ENCODE data around the gene CASZ1.

Gene CASZ1

GRCh38 chr1:10815858-10816195, 19.4 kb upstream of the CASZ1 start:
- Histone ChIP-seq H3K27me3 (ENCODE audit: low read depth) (no peaks in the 10 kb centered on the region; the same call in 1 of the 2 replicates), H3K4me1 (peaks cover 12% of the 10 kb centered on the region), H3K4me3 (no peak overlapping the region), H3K36me3 (replicated peaks) (no peaks in the 10 kb centered on the region), H3K9me3 (no peaks in the 10 kb centered on the region)
- DNase-seq (ENCODE audit: low spot score in 2 of 2): peak in 1 of 2 experiments; percentile 48
- in situ Hi-C loops (cut with MboI; ENCODE audit: low sequenced_read_pairs): no loop called here

- Histone ChIP-seq H3K4me3 (no peak overlapping the region), H3K27me3 (ENCODE audit: low read depth) (no peaks in the 10 kb centered on the region; the same call in 1 of the 2 replicates), H3K36me3 (replicated peaks) (no peaks in the 10 kb centered on the region), H3K9me3 (no peaks in the 10 kb centered on the region), H3K4me1 (peaks cover 12% of the 10 kb centered on the region)
- DNase-seq (ENCODE audit: low spot score in 2 of 2): peak; percentile 70 to 76
- in situ Hi-C loops (cut with MboI; ENCODE audit: low sequenced_read_pairs): no loop called here
Observed at GRCh38 chr1:10814976-10815857, 18.8 kb upstream of the CASZ1 start.

- in situ Hi-C loops (cut with MboI; ENCODE audit: low sequenced_read_pairs): no loop called here
- H3K4me3 ChIP-seq: no peak overlapping the region
- H3K9me3 ChIP-seq: no peaks in the 10 kb centered on the region
- H3K36me3 ChIP-seq (replicated peaks): no peaks in the 10 kb centered on the region
- peaks cover 12% of the 10 kb centered on the region for H3K4me1 ChIP-seq
- DNase-seq (ENCODE audit: low spot score in 2 of 2): no peak
- H3K27me3 ChIP-seq (ENCODE audit: low read depth): no peaks in the 10 kb centered on the region; the same call in none of the 2 replicates
Observed at GRCh38 chr1:10814312-10814711, 17.9 kb upstream of the CASZ1 start.

DNA sequence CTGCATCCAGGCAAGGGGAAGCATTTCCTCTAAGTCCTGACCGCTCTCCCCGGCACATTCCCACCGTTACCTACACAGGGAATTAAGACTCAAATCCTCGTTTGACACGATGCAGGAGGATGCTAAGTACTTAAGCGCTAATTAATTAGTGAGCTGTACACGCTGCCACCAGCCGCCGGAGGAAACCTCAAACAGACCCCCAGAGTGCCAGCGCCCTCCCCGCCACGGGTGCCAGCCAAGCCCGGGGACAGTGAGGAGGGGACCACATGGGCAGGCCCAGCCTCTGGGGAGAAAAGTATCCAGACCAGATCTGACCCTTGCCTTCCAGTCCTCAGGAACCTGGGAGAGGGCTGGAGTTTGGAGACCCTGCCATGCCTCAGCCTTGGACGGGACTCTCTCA, 17.4 kb upstream of the CASZ1 start:
- DNase-seq (ENCODE audit: low spot score in 2 of 2): no peak
- no peaks in the 10 kb centered on the region for H3K36me3 ChIP-seq (replicated peaks)
- no peaks in the 10 kb centered on the region for H3K9me3 ChIP-seq
- no peaks in the 10 kb centered on the region; the same call in none of the 2 replicates for H3K27me3 ChIP-seq (ENCODE audit: low read depth)
- in situ Hi-C loops (cut with MboI; ENCODE audit: low sequenced_read_pairs): no loop called here
- peaks cover 12% of the 10 kb centered on the region for H3K4me1 ChIP-seq
- no peak overlapping the region for H3K4me3 ChIP-seq

DNA sequence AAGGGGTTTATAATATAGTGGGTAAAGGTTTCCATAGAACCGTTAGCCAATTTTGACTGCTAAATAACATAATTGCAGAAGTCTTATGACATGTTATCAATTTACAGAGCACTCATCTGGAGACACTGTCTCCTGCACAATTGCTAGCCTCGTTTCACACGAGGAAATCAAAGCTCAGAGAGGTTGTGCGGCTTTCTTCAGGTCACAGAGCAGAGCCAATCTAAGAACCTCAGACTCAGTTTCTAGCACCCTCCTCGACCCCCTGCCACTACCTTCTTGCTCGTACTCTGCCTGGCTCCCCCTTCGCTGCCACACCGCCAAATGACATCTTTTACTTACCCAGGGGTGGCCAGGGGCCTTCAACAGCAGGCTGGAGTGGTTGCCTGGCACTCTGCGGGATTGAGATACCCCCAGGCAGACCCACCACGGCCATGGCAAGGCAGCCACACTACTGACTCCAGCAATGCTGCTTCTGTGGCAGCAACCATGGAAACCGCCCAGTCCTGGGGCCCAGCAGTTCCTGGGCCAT, 16.0 kb upstream of the CASZ1 start:
- peaks cover 13% of the 10 kb centered on the region for H3K27me3 ChIP-seq (ENCODE audit: low read depth)
- in situ Hi-C loops (cut with MboI; ENCODE audit: low sequenced_read_pairs): no loop called here
- H3K9me3 ChIP-seq: no peaks in the 10 kb centered on the region
- H3K4me3 ChIP-seq: no peak overlapping the region
- no peak for DNase-seq (ENCODE audit: low spot score in 2 of 2)
- H3K36me3 ChIP-seq (replicated peaks): no peaks in the 10 kb centered on the region
- H3K4me1 ChIP-seq: peaks cover 12% of the 10 kb centered on the region

DNA sequence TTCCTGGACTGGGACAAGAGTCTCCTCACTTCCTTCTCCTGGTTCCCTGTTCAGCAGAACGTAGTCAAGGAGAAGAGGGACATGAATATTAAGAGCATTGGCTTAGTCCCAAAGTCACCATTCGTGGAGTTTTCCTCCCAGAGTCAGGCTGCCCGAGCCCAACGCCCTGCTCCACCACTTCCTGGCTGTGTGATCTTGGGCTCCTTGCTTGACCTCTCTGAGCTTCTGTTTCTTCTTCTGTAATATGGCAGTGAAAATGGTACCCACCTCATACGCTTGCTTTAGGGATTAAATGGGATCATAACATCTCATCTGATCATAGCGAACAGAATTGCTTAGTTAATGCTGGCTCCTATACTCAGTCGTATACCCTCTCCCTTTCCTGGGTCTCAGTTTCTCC, 12.0 kb upstream of the CASZ1 start:
- Histone ChIP-seq H3K4me1 (no peaks in the 10 kb centered on the region), H3K36me3 (replicated peaks) (no peaks in the 10 kb centered on the region), H3K4me3 (no peak overlapping the region), H3K9me3 (no peaks in the 10 kb centered on the region; the same call in 1 of the 2 replicates), H3K27me3 (ENCODE audit: low read depth) (peaks cover 24% of the 10 kb centered on the region)
- no peak for DNase-seq (ENCODE audit: low spot score in 2 of 2)
- in situ Hi-C loops (cut with MboI; ENCODE audit: low sequenced_read_pairs): no loop called here

DNA sequence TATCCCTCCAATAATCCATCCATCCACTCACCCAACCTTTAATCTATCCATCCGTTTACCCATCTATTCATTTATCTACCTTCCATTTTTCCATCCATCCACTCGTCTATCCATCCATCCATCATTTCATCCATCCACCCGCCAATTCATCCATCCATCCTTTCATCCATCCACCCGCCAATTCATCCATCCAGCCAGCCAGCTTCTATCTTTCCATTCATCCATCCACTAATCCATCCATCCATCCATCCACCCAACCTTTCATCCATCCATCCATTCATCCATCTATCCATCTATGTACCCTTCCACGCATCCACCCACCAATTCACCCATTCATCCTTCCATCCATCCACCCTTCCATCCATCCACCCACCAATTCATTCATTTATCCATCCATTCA, 10.5 kb upstream of the CASZ1 start:
- H3K36me3 ChIP-seq (replicated peaks): no peaks in the 10 kb centered on the region
- no peak overlapping the region for H3K4me3 ChIP-seq
- H3K27me3 ChIP-seq (ENCODE audit: low read depth): peaks cover 24% of the 10 kb centered on the region
- DNase-seq (ENCODE audit: low spot score in 2 of 2): no peak
- no peaks in the 10 kb centered on the region for H3K4me1 ChIP-seq
- H3K9me3 ChIP-seq: no peaks in the 10 kb centered on the region; the same call in 1 of the 2 replicates
- in situ Hi-C loops (cut with MboI; ENCODE audit: low sequenced_read_pairs): no loop called here

GRCh38 chr1:10803971-10804820, 7.8 kb upstream of the CASZ1 start:
- DNase-seq (ENCODE audit: low spot score in 2 of 2): no peak
- no peaks in the 10 kb centered on the region; the same call in 1 of the 2 replicates for H3K9me3 ChIP-seq
- peaks cover 30% of the 10 kb centered on the region for H3K27me3 ChIP-seq (ENCODE audit: low read depth)
- H3K36me3 ChIP-seq (replicated peaks): no peaks in the 10 kb centered on the region
- H3K4me1 ChIP-seq: no peaks in the 10 kb centered on the region
- in situ Hi-C loops (cut with MboI; ENCODE audit: low sequenced_read_pairs): no loop called here
- no peak overlapping the region for H3K4me3 ChIP-seq

DNA sequence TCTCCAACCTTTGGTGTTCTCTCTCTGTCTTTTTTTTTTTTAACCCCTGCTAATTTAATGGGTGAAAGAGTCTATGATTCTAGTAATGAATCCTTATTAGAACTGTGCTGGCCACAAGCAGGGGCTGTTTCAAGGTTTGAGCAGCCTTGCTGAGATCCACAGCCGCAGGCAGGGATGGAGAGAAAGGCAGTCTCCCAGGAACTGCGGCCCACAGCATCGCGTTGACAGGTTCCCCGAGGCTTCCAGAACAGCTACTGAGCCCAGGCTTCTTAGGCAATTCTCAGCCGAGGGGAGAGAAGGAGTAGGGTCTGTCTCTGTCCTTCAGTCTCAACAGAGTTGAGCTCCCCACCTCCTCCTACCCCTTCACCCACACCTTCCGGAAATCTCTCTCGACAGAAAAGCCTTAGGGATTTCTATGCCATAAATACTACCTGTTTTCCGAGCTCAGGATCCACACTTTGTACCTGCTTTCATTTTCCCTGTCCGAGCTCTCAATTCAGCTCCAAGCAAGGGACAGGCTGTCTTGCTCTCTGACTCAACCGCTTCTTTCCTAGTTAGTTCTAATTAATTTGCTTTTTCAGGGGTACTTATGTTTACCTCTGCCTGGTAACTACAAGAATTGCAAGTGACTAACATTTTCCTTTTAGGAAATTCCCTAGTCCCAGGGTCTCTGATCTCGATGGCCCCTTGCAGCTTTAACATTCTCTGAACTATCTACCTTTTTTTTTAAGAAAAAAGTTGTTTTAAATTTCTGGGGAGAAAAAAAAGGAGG, 6.7 kb upstream of the CASZ1 start:
- Histone ChIP-seq H3K4me3 (no peak overlapping the region), H3K27me3 (ENCODE audit: low read depth) (peaks cover 23% of the 10 kb centered on the region), H3K36me3 (replicated peaks) (no peaks in the 10 kb centered on the region), H3K4me1 (no peaks in the 10 kb centered on the region), H3K9me3 (no peaks in the 10 kb centered on the region; the same call in 1 of the 2 replicates)
- in situ Hi-C loops (cut with MboI; ENCODE audit: low sequenced_read_pairs): no loop called here
- no peak for DNase-seq (ENCODE audit: low spot score in 2 of 2)

GRCh38 chr1:10800778-10801177, 4.3 kb upstream of the CASZ1 start:
- Histone ChIP-seq H3K27me3 (ENCODE audit: low read depth) (peaks cover 6% of the 10 kb centered on the region), H3K4me1 (peaks cover 3% of the 10 kb centered on the region), H3K36me3 (replicated peaks) (no peaks in the 10 kb centered on the region), H3K4me3 (no peak overlapping the region), H3K9me3 (no peaks in the 10 kb centered on the region)
- in situ Hi-C loops (cut with MboI; ENCODE audit: low sequenced_read_pairs): no loop called here
- DNase-seq (ENCODE audit: low spot score in 2 of 2): no peak

- peaks cover 3% of the 10 kb centered on the region for H3K4me1 ChIP-seq
- in situ Hi-C loops (cut with MboI; ENCODE audit: low sequenced_read_pairs): no loop called here
- H3K4me3 ChIP-seq: no peak overlapping the region
- DNase-seq (ENCODE audit: low spot score in 2 of 2): no peak
- H3K36me3 ChIP-seq (replicated peaks): no peaks in the 10 kb centered on the region
- peaks cover 15% of the 10 kb centered on the region for H3K27me3 ChIP-seq (ENCODE audit: low read depth)
- no peaks in the 10 kb centered on the region for H3K9me3 ChIP-seq
Observed at GRCh38 chr1:10799726-10800125, 3.3 kb upstream of the CASZ1 start.

- Histone ChIP-seq H3K36me3 (replicated peaks) (no peaks in the 10 kb centered on the region), H3K27me3 (ENCODE audit: low read depth) (peaks cover 44% of the 10 kb centered on the region), H3K9me3 (no peaks in the 10 kb centered on the region), H3K4me1 (peaks cover 3% of the 10 kb centered on the region), H3K4me3 (peak overlapping the region; percentile 47)
- in situ Hi-C loops (cut with MboI; ENCODE audit: low sequenced_read_pairs): no loop called here
- peak in 1 of 2 experiments; percentile 22 for DNase-seq (ENCODE audit: low spot score in 2 of 2)
Observed at GRCh38 chr1:10795276-10796021, 997 bp downstream of the CASZ1 start.

Data from HAP-1 (cell line).